AG04449 (cell line): ENCODE data around the gene TNFRSF13B.

Experiments
- CTCF ChIA-PET: fragments of 350-600 bp; formaldehyde crosslinking; extraction: SDS; loops from one replicate; lab custom pipeline; 2021; ENCODE audit warnings: antibody characterized with exemption; lab: Yijun Ruan, JAX
- POLR2A ChIA-PET: fragments of 400-600, 350-600 bp; formaldehyde crosslinking; extraction: SDS; loops from one replicate; lab custom pipeline; 2020; ENCODE audit warnings: antibody characterized with exemption, inconsistent platforms; lab: Yijun Ruan, JAX
- DNase-seq: peaks from one replicate; pipeline ENCODE4 v3.0.0-alpha.2; 2010; ENCODE audit warnings: low read depth, low spot score
- H3K4me3 ChIP-seq: 2 replicates; pipeline ENCODE4 v1.5.1; 2011; ENCODE audit warnings: low read depth, mild to moderate bottlenecking, control low read depth, low read length
- CTCF ChIP-seq: IDR thresholded peaks from one replicate; pipeline ENCODE4 v1.5.1; 2011; ENCODE audit warnings: mild to moderate bottlenecking, moderate library complexity, low read length, control low read depth, inconsistent platforms; ENCODE audit not compliant: insufficient read depth; ENCODE audit errors: missing control alignments

TNFRSF13B gene

GRCh38 chr17:16913463-16913862, 58.5 kb downstream of the TNFRSF13B start:
- TF ChIP-seq CTCF, result no peak
- POLR2A ChIA-PET, result no interaction called here

GRCh38 chr17:16912021-16912962, 59.6 kb downstream of the TNFRSF13B start:
- H3K4me3 ChIP-seq, result no peak overlapping the region
- POLR2A ChIA-PET, result no interaction called here
- DNase-seq, result no peak
- CTCF ChIA-PET, result interaction anchor here (0.9 to 6.2 kb wide), 4 partner anchors 9 to 323 kb away, joined by 3 to 41 read pairs (median 4); no protein-coding TSS in a partner anchor
- TF ChIP-seq CTCF, result no peak

More at GRCh38 chr17:16913463-16913862, 58.5 kb downstream of the TNFRSF13B start:
- DNase-seq, result no peak
- CTCF ChIA-PET, result interaction anchor here (6.2 kb wide), 1 partner anchor 80 kb away, joined by 41 read pairs; no protein-coding TSS in a partner anchor
- H3K4me3 ChIP-seq, result no peak overlapping the region

DNA sequence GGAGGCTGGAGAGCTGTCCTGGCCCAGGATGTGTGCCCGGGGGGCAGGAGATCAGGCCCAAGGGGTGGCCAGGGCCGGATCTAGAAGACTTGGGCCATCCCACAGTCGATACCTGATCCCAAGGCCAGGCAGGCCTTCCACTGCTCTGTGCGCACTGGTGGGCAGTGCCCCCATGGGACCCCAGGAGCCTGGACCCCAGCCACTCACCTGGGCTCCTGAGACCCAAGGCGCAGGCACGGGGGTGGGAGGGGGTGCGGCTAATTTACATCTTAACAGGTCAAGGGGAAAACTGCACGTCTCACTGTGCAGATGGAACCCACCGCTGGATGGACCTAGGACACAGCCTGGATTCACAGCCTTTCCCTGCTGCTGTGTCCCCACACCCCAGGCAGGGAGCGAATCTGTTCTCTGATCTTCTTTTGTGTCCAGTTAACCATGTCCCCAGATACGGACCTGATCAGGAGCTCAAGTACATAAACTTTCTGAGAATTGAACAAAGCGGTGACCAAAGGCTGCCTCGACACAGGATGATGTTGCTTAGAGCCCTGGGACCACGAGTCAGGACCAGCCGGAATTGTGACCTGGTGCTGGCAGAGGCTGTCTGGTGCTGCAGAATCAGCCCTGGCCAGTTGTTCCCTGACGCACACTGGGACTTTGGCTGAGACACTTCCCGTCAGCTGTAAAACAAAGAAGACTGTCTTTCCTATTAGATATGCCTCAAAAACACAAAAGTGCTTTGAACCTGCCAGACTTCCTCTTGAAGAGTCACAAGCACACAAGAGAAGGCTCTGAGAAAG, 60.6 kb downstream of the TNFRSF13B start:
- no peak for DNase-seq
- H3K4me3 ChIP-seq, result no peak overlapping the region
- no peak for TF ChIP-seq CTCF
- POLR2A ChIA-PET, result no interaction called here
- CTCF ChIA-PET, result interaction anchor here (1.0 to 1.6 kb wide), 2 partner anchors 84 to 322 kb away, joined by 3 read pairs; no protein-coding TSS in a partner anchor

DNA sequence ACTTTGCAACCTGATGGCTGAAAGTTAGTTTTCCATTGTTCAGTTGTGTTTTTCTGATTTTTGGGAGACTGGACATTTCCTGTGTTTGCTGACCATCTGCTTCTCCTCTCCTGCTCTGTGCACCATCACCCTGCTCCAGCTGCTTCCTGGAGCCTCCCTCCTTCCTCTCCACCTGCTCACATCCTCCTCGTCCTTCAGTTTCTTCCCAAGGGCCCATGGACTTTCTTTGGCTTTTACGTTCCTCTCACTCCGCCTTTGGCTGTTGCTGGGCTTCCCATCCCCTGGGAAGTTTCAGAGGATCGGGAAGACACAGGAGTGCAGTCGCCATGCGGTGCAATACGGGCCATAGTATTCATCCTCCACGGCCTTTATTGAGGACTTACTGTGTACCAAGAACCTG, 61.6 kb downstream of the TNFRSF13B start:
- no peak for TF ChIP-seq CTCF
- no peak overlapping the region for H3K4me3 ChIP-seq
- CTCF ChIA-PET, result no interaction called here
- POLR2A ChIA-PET, result no interaction called here
- DNase-seq, result no peak

- ChIA-PET CTCF (interaction anchor here (1.2 kb wide), 1 partner anchor 82 kb away, joined by 3 read pairs; no protein-coding TSS in a partner anchor), POLR2A (no interaction called here)
- TF ChIP-seq CTCF, result no peak
- no peak for DNase-seq
- no peak overlapping the region for H3K4me3 ChIP-seq
Observed at GRCh38 chr17:16909472-16910246, 62.3 kb downstream of the TNFRSF13B start.
